HG03159 (cell line): ENCODE data around the gene KCNK18.
"Not testable (repeated sequence)": the region's sequence is repeated elsewhere in the genome, so short reads cannot be mapped to it uniquely, and the experiment has no call there.

Experiments
- ATAC-seq: cut with Tn5 transposase; IDR thresholded peaks from one replicate; pipeline ENCODE4 v1.9.1; 2021; ENCODE audit warnings: mild to moderate bottlenecking, moderate library complexity; ENCODE audit not compliant: unreplicated experiment

The KCNK18 gene

GRCh38 chr10:117169480-117169879, 27.8 kb upstream of the KCNK18 start:
- ATAC-seq = no peak

- no peak for ATAC-seq
These were observed 27.0 kb upstream of the KCNK18 start for GRCh38 chr10:117170244-117170643.

GRCh38 chr10:117174439-117175214, 22.7 kb upstream of the KCNK18 start:
- peak; percentile 90 for ATAC-seq

- peak; percentile 46 for ATAC-seq
These were observed 21.9 kb upstream of the KCNK18 start for GRCh38 chr10:117175215-117175900.

GRCh38 chr10:117175901-117176534, 21.3 kb upstream of the KCNK18 start:
- peak; percentile 54 for ATAC-seq

- no peak for ATAC-seq
These were observed 19.1 kb upstream of the KCNK18 start for GRCh38 chr10:117178190-117178589.

- no peak for ATAC-seq
These were observed 13.0 kb upstream of the KCNK18 start for GRCh38 chr10:117184296-117184695.

GRCh38 chr10:117184821-117185220, 12.5 kb upstream of the KCNK18 start:
- no peak for ATAC-seq

- ATAC-seq = not testable (repeated sequence)
These were observed 11.5 kb upstream of the KCNK18 start for GRCh38 chr10:117185817-117186216.

GRCh38 chr10:117186832-117187615, 10.3 kb upstream of the KCNK18 start:
- ATAC-seq = no peak

GRCh38 chr10:117188371-117188770, 8.9 kb upstream of the KCNK18 start:
- no peak for ATAC-seq

GRCh38 chr10:117189557-117189956, 7.7 kb upstream of the KCNK18 start:
- no peak for ATAC-seq

- ATAC-seq = no peak
These were observed 799 bp downstream of the KCNK18 start for GRCh38 chr10:117198088-117198487.

GRCh38 chr10:117201826-117202225, 4.5 kb downstream of the KCNK18 start:
- no peak for ATAC-seq

GRCh38 chr10:117204316-117204715, 7.0 kb downstream of the KCNK18 start:
- no peak for ATAC-seq

GRCh38 chr10:117212176-117212575, 14.9 kb downstream of the KCNK18 start:
- no peak for ATAC-seq

- ATAC-seq = no peak
These were observed 17.1 kb downstream of the KCNK18 start for GRCh38 chr10:117214401-117214800.

- no peak for ATAC-seq
These were observed 17.8 kb downstream of the KCNK18 start for GRCh38 chr10:117215079-117215478.

- ATAC-seq = no peak
These were observed 18.7 kb downstream of the KCNK18 start for GRCh38 chr10:117216028-117216427.

- peak; percentile 86 for ATAC-seq
These were observed 19.4 kb downstream of the KCNK18 start for GRCh38 chr10:117216611-117217195.
